Liver (tissue), 9 donors: ENCODE results near the gene ABLIM2. TPM values are rescaled to one million over a fixed set of nuclear protein-coding genes. Genes with fewer than 3 reads are reported as not detected.

Experiments used
- DNase-seq: peaks from one replicate; pipeline ENCODE4 v3.0.0-alpha.2; 2017; ENCODE audit warnings: low spot score
- H3K27ac ChIP-seq, 2 donors: one replicate each; pipeline ENCODE4 v1.7.0; 2013; ENCODE audit warnings: inconsistent platforms in 2 of 2, low read length in 2 of 2, control low read depth in 1 of 2, low read depth in 1 of 2, mild to moderate bottlenecking in 1 of 2
- H3K27me3 ChIP-seq, 4 donors: one replicate each; pipeline versions ENCODE4 v1.6.1 to v1.7.0; 2013; ENCODE audit warnings: low read length in 3 of 4, inconsistent platforms in 1 of 4, mild to moderate bottlenecking in 1 of 4, moderate library complexity in 1 of 4; ENCODE audit not compliant: control insufficient read depth in 4 of 4, insufficient read depth in 4 of 4
- H3K36me3 ChIP-seq, 4 donors: one replicate each; pipeline versions ENCODE4 v1.6.1 to v1.7.0; 2013; ENCODE audit warnings: low read length in 3 of 4, mild to moderate bottlenecking in 3 of 4, low read depth in 1 of 4, moderate library complexity in 1 of 4; ENCODE audit not compliant: control insufficient read depth in 4 of 4, insufficient read depth in 3 of 4
- H3K4me1 ChIP-seq, 4 donors: one replicate each; pipeline versions ENCODE4 v1.6.1 to v1.7.0; 2013; ENCODE audit warnings: low read length in 3 of 4, mild to moderate bottlenecking in 3 of 4, moderate library complexity in 1 of 4; ENCODE audit not compliant: control insufficient read depth in 4 of 4, insufficient read depth in 4 of 4
- H3K4me3 ChIP-seq, 3 donors: one replicate each; pipeline versions ENCODE4 v1.6.1 to v1.7.0; 2013; ENCODE audit warnings: low read length in 3 of 3, control low read depth in 1 of 3, low read depth in 1 of 3, mild to moderate bottlenecking in 1 of 3
- H3K9ac ChIP-seq, 2 donors: one replicate each; pipeline ENCODE4 v1.7.0; 2013; ENCODE audit warnings: low read length in 2 of 2, mild to moderate bottlenecking in 2 of 2, moderate library complexity in 2 of 2, control low read depth in 1 of 2, low read depth in 1 of 2
- H3K9me3 ChIP-seq, 4 donors: one replicate each; pipeline versions ENCODE4 v1.6.1 to v1.7.0; 2013; ENCODE audit warnings: low read length in 3 of 4; ENCODE audit not compliant: control insufficient read depth in 4 of 4
- EGR1 ChIP-seq, 2 donors: IDR thresholded peaks; 2 replicates each; pipeline ENCODE4 v1.6.1; 2016 to 2018; ENCODE audit warnings: antibody characterized with exemption in 2 of 2, low read depth in 2 of 2
- FOXA1 ChIP-seq: IDR thresholded peaks from 2 replicates; pipeline ENCODE4 v1.6.1; 2016; ENCODE audit warnings: antibody characterized with exemption
- FOXA2 ChIP-seq: IDR thresholded peaks from 2 replicates; pipeline ENCODE4 v1.6.1; 2016; ENCODE audit warnings: antibody characterized with exemption
- GABPA ChIP-seq, 2 donors: IDR thresholded peaks in 1 of 2; conservative IDR thresholded peaks in 1 of 2; 2 replicates each; pipeline ENCODE4 v1.6.1; 2016; ENCODE audit warnings: antibody characterized with exemption in 2 of 2, mild to moderate bottlenecking in 1 of 2, moderate library complexity in 1 of 2
- HNF4A ChIP-seq, 2 donors: conservative IDR thresholded peaks; 2 replicates each; pipeline ENCODE4 v1.6.1; 2016; ENCODE audit warnings: antibody characterized with exemption in 2 of 2, mild to moderate bottlenecking in 2 of 2
- HNF4G ChIP-seq: IDR thresholded peaks from 2 replicates; pipeline ENCODE4 v1.6.1; 2016; ENCODE audit warnings: antibody characterized with exemption
- JUND ChIP-seq, 2 donors: IDR thresholded peaks; 2 replicates each; pipeline ENCODE4 v1.6.1; 2016; ENCODE audit warnings: antibody characterized with exemption in 2 of 2
- NR2F2 ChIP-seq: IDR thresholded peaks from 2 replicates; pipeline ENCODE4 v1.6.1; 2016; ENCODE audit warnings: antibody characterized with exemption
- RAD21 ChIP-seq, 2 donors: IDR thresholded peaks; 2 replicates each; pipeline ENCODE4 v1.6.1; 2016; ENCODE audit warnings: antibody characterized with exemption in 2 of 2, mild to moderate bottlenecking in 2 of 2
- RXRA ChIP-seq, 2 donors: IDR thresholded peaks; 2 replicates each; pipeline ENCODE4 v1.6.1; 2017 to 2018; ENCODE audit warnings: antibody characterized with exemption in 2 of 2, mild to moderate bottlenecking in 1 of 2
- SP1 ChIP-seq: IDR thresholded peaks from 2 replicates; pipeline ENCODE4 v1.6.1; 2018; ENCODE audit warnings: antibody characterized with exemption, mild to moderate bottlenecking
- TAF1 ChIP-seq: conservative IDR thresholded peaks from 2 replicates; pipeline ENCODE4 v1.6.1; 2016; ENCODE audit warnings: antibody characterized with exemption, mild to moderate bottlenecking
- WGBS: extraction: QIAGEN DNeasy Blood & Tissue Kit; methylation state at CpG from one replicate; pipeline ENCODE4 v1.1.7; 2013; 5-methylcytosine and 5-hydroxymethylcytosine counted together
- polyA plus RNA-seq, 2 donors: library from polyadenylated mRNA; stranded (reverse) in 1 of 2; unstranded in 1 of 2; fragments of 200-250 nt in 1 of 2; fragments of >200 nt in 1 of 2; fragmentation: Nextera tagmentation in 1 of 2; extraction: Ambion mirVana in 1 of 2; gene quantifications; one replicate each; pipeline versions ENCODE4 v1.2.1 to v1.2.3, GENCODE V29; 2013 to 2015
- total RNA-seq, 2 donors: library from RNA; depleted of rRNA; stranded (reverse); fragments of >200 nt; gene quantifications; one replicate each; pipeline ENCODE4 v1.2.3, GENCODE V29; 2014
- TF ChIP-seq, protein P1 (sequence below): IDR thresholded peaks from 2 replicates; pipeline ENCODE4 v1.6.1; 2016; ENCODE audit warnings: antibody characterized with exemption
- TF ChIP-seq, protein P2 (sequence below): IDR thresholded peaks from 2 replicates; pipeline ENCODE4 v1.6.1; 2016; ENCODE audit warnings: antibody characterized with exemption
- TF ChIP-seq, protein P3 (sequence below): IDR thresholded peaks from 2 replicates; pipeline ENCODE4 v1.6.1; 2016; ENCODE audit warnings: antibody characterized with exemption, mild to moderate bottlenecking
- TF ChIP-seq, protein P4 (sequence below): fragments of 150-350 bp; IDR thresholded peaks from 2 replicates; pipeline ENCODE4 v1.5.1; 2017; ENCODE audit warnings: improper control_type of control experiment, low read depth, low read length; ENCODE audit not compliant: missing input control
- TF ChIP-seq, protein P5 (sequence below): IDR thresholded peaks from 2 replicates; pipeline ENCODE4 v1.6.1; 2016; ENCODE audit warnings: antibody characterized with exemption
- donor health status: healthy.
- donor health status: healthy.
- donor health status: healthy.
- donor health status: healthy.
- donor health status: healthy.

Gene ABLIM2
- total and polyA plus RNA-seq, 4 donors: 0.75 to 2.5 (median 0.93) TPM

DNA sequence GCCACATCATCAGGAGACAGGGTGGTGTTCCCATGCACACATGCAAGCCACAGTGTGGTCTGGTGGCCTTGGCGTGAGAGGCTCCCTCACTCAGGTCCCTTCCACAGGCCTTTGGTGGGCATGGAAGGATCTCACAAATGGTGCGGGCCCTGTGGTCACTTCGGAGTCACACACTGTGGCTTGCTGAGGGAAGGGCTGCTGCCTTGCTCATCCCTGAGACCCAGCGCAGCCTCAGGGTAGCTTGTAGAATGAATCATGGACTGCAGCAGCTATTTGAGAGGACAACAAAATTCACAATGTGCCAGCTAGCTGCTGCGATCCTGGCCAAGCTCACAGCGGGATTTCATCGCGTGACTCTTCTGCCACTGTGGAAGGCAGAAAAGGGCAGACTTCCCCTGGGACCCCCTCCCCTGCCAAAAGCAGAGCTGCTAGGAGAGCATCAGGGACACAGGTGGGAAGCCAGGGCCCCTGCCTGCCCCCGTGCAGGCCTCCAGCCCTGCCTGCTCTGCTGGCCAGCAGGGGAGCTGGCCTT lies 106.4 kb downstream of the ABLIM2 start:
- WGBS: 96% methylated on average over 9 of the region's 9 CpGs
- H3K4me3 ChIP-seq: no peak overlapping the region
- peaks cover 4 to 12% (median 6%) of the 10 kb centered on the region in 4 donors for H3K4me1 ChIP-seq
- no peaks in the 10 kb centered on the region for H3K36me3 ChIP-seq
- no peak overlapping the region for H3K27ac ChIP-seq
- no peak for DNase-seq
- H3K9ac ChIP-seq: no peak overlapping the region
- peaks cover 0 to 3% (median 0%) of the 10 kb centered on the region in 4 donors for H3K9me3 ChIP-seq
- TF ChIP-seq HNF4A (conservative IDR thresholded peaks at IDR 0.05) (no peak), FOXA2 (no peak), EGR1 (IDR thresholded peaks at IDR 0.05; ENCODE audit: low read depth in 2 of 2) (no peak), JUND (IDR thresholded peaks at IDR 0.05) (no peak), NR2F2 (no peak), RAD21 (IDR thresholded peaks at IDR 0.05) (no peak), GABPA (IDR thresholded peaks at IDR 0.05 in 1 of 2, conservative IDR thresholded peaks at IDR 0.05 in 1 of 2) (no peak), FOXA1 (no peak), RXRA (IDR thresholded peaks at IDR 0.05) (no peak)
- TF ChIP-seq, protein P1, sequence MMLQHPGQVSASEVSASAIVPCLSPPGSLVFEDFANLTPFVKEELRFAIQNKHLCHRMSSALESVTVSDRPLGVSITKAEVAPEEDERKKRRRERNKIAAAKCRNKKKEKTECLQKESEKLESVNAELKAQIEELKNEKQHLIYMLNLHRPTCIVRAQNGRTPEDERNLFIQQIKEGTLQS: no peak
- TF ChIP-seq, protein P2, sequence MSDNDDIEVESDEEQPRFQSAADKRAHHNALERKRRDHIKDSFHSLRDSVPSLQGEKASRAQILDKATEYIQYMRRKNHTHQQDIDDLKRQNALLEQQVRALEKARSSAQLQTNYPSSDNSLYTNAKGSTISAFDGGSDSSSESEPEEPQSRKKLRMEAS: no peak
- TF ChIP-seq, protein P3, sequence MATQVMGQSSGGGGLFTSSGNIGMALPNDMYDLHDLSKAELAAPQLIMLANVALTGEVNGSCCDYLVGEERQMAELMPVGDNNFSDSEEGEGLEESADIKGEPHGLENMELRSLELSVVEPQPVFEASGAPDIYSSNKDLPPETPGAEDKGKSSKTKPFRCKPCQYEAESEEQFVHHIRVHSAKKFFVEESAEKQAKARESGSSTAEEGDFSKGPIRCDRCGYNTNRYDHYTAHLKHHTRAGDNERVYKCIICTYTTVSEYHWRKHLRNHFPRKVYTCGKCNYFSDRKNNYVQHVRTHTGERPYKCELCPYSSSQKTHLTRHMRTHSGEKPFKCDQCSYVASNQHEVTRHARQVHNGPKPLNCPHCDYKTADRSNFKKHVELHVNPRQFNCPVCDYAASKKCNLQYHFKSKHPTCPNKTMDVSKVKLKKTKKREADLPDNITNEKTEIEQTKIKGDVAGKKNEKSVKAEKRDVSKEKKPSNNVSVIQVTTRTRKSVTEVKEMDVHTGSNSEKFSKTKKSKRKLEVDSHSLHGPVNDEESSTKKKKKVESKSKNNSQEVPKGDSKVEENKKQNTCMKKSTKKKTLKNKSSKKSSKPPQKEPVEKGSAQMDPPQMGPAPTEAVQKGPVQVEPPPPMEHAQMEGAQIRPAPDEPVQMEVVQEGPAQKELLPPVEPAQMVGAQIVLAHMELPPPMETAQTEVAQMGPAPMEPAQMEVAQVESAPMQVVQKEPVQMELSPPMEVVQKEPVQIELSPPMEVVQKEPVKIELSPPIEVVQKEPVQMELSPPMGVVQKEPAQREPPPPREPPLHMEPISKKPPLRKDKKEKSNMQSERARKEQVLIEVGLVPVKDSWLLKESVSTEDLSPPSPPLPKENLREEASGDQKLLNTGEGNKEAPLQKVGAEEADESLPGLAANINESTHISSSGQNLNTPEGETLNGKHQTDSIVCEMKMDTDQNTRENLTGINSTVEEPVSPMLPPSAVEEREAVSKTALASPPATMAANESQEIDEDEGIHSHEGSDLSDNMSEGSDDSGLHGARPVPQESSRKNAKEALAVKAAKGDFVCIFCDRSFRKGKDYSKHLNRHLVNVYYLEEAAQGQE: no peak
- TF ChIP-seq, protein P4, sequence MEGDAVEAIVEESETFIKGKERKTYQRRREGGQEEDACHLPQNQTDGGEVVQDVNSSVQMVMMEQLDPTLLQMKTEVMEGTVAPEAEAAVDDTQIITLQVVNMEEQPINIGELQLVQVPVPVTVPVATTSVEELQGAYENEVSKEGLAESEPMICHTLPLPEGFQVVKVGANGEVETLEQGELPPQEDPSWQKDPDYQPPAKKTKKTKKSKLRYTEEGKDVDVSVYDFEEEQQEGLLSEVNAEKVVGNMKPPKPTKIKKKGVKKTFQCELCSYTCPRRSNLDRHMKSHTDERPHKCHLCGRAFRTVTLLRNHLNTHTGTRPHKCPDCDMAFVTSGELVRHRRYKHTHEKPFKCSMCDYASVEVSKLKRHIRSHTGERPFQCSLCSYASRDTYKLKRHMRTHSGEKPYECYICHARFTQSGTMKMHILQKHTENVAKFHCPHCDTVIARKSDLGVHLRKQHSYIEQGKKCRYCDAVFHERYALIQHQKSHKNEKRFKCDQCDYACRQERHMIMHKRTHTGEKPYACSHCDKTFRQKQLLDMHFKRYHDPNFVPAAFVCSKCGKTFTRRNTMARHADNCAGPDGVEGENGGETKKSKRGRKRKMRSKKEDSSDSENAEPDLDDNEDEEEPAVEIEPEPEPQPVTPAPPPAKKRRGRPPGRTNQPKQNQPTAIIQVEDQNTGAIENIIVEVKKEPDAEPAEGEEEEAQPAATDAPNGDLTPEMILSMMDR: no peak
- no peaks in the 10 kb centered on the region for H3K27me3 ChIP-seq

DNA sequence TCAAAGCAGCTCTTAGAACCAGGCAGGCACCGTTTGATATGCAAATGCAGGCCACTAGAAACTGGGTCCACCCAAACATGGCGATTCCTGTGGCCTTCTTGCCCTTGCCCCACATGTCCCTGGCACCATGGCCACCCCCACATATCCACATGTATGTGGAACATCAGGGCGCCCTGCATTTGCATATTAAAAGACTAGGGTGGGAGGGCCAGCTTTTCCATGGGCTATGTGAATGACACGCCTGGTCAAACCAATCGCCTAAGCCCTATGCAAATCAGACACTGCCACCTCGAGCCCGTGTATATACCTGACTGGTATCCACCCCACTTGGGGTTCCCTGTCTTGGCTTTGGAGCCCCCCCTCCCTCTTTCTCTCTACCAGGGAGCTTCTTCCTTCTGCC lies 107.0 kb downstream of the ABLIM2 start:
- WGBS: 95% methylated on average over 7 of the region's 7 CpGs

More for the DNA sequence above, 107.0 kb downstream of the ABLIM2 start:
- H3K9ac ChIP-seq: no peak overlapping the region
- peaks cover 0 to 3% (median 0%) of the 10 kb centered on the region in 4 donors for H3K9me3 ChIP-seq
- no peak overlapping the region for H3K27ac ChIP-seq
- H3K27me3 ChIP-seq: no peaks in the 10 kb centered on the region
- no peak for DNase-seq
- TF ChIP-seq TAF1 (no peak), SP1 (no peak), HNF4G (no peak), FOXA1 (no peak), RXRA (IDR thresholded peaks at IDR 0.05) (no peak), HNF4A (conservative IDR thresholded peaks at IDR 0.05) (no peak), FOXA2 (no peak), RAD21 (IDR thresholded peaks at IDR 0.05) (no peak), NR2F2 (no peak)
- TF ChIP-seq, protein P4: no peak
- TF ChIP-seq, protein P3: no peak
- TF ChIP-seq, protein P5, sequence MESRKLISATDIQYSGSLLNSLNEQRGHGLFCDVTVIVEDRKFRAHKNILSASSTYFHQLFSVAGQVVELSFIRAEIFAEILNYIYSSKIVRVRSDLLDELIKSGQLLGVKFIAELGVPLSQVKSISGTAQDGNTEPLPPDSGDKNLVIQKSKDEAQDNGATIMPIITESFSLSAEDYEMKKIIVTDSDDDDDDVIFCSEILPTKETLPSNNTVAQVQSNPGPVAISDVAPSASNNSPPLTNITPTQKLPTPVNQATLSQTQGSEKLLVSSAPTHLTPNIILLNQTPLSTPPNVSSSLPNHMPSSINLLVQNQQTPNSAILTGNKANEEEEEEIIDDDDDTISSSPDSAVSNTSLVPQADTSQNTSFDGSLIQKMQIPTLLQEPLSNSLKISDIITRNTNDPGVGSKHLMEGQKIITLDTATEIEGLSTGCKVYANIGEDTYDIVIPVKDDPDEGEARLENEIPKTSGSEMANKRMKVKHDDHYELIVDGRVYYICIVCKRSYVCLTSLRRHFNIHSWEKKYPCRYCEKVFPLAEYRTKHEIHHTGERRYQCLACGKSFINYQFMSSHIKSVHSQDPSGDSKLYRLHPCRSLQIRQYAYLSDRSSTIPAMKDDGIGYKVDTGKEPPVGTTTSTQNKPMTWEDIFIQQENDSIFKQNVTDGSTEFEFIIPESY: no peak
- no peak overlapping the region for H3K4me3 ChIP-seq
- no peaks in the 10 kb centered on the region for H3K36me3 ChIP-seq
- peaks cover 4 to 12% (median 6%) of the 10 kb centered on the region in 4 donors for H3K4me1 ChIP-seq
